IMR-90 (cell line): ENCODE results near the gene CCDC146. TPM values are rescaled to one million over a fixed set of nuclear protein-coding genes. Genes with fewer than 3 reads are reported as not detected.

Source experiments
- ATAC-seq: fragments of 200-7000 bp; cut with Tn5 transposase; 2 replicates; pipeline ENCODE4 v1.9.1; 2020; ENCODE audit warnings: low read depth, mild to moderate bottlenecking, moderate library complexity
- BruUV-seq: library from RNA; stranded (reverse); fragments of 400-500 nt; replicated peaks from 2 replicates; lab custom pipeline; 2021; lab: Mats Ljungman, UMichigan
- CTCF ChIA-PET: fragments of 300-600 bp; formaldehyde crosslinking; extraction: SDS; loops from one replicate; lab custom pipeline; 2021; ENCODE audit warnings: antibody characterized with exemption; lab: Yijun Ruan, JAX
- POLR2A ChIA-PET: fragments of 300-600 bp; sonication (Branson Sonifier 250); formaldehyde crosslinking; loops from one replicate; lab custom pipeline; 2022; ENCODE audit warnings: antibody characterized with exemption; ENCODE audit not compliant: unreplicated experiment; lab: Charles Lee
- DNase-seq: peaks from one replicate; pipeline ENCODE4 v3.0.0; 2013
- H2AFZ ChIP-seq: replicated peaks from 2 replicates; pipeline ENCODE3; 2013; ENCODE audit warnings: low read length, mild to moderate bottlenecking; ENCODE audit not compliant: poor library complexity
- H2AK5ac ChIP-seq: 2 replicates; pipeline ENCODE4 v1.6.1; 2013; ENCODE audit warnings: low read depth, low read length, inconsistent platforms
- H2AK9ac ChIP-seq: replicated peaks from 2 replicates; pipeline ENCODE3; 2013; ENCODE audit warnings: mild to moderate bottlenecking, low read depth, low read length, moderate library complexity; ENCODE audit not compliant: poor library complexity
- H2BK120ac ChIP-seq: 2 replicates; pipeline ENCODE4 v1.6.1; 2013; ENCODE audit warnings: low read depth, low read length, inconsistent platforms
- H2BK15ac ChIP-seq: 3 replicates; pipeline ENCODE4 v1.6.1; 2013; ENCODE audit warnings: low read depth, low read length, inconsistent platforms
- H2BK20ac ChIP-seq: 2 replicates; pipeline ENCODE4 v1.6.1; 2013; ENCODE audit warnings: low read depth, mild to moderate bottlenecking, inconsistent platforms, low read length, moderate library complexity
- H2BK5ac ChIP-seq: 2 replicates; pipeline ENCODE4 v1.6.1; 2013; ENCODE audit warnings: mild to moderate bottlenecking, low read depth, low read length, inconsistent platforms; ENCODE audit not compliant: poor library complexity, severe bottlenecking
- H3K14ac ChIP-seq: replicated peaks from 2 replicates; pipeline ENCODE4 v1.6.1; 2013; ENCODE audit warnings: low read depth, low read length, inconsistent platforms
- H3K18ac ChIP-seq: 2 replicates; pipeline ENCODE4 v1.6.1; 2013; ENCODE audit warnings: low read depth, low read length, control low read depth
- H3K23ac ChIP-seq: 2 replicates; pipeline ENCODE4 v1.6.1; 2013; ENCODE audit warnings: low read depth, low read length, inconsistent platforms
- H3K27ac ChIP-seq: 2 replicates; pipeline ENCODE4 v1.5.1; 2013; ENCODE audit warnings: mild to moderate bottlenecking, control low read depth, low read length; ENCODE audit not compliant: insufficient read depth
- H3K27me3 ChIP-seq: 2 replicates; pipeline ENCODE4 v1.6.1; 2013; ENCODE audit warnings: low read length; ENCODE audit not compliant: control insufficient read depth, insufficient read depth
- H3K36me3 ChIP-seq: 2 replicates; pipeline ENCODE4 v1.6.1; 2013; ENCODE audit warnings: low read length, mixed read lengths; ENCODE audit not compliant: control insufficient read depth, insufficient read depth
- H3K4ac ChIP-seq: 2 replicates; pipeline ENCODE4 v1.6.1; 2013; ENCODE audit warnings: low read depth, low read length, inconsistent platforms
- H3K4me1 ChIP-seq: 2 replicates; pipeline ENCODE4 v1.6.1; 2013; ENCODE audit warnings: low read length, mixed read lengths; ENCODE audit not compliant: control insufficient read depth, insufficient read depth
- H3K4me2 ChIP-seq: 2 replicates; pipeline ENCODE4 v1.6.1; 2013; ENCODE audit warnings: low read depth, mild to moderate bottlenecking, control low read depth, low read length, moderate library complexity
- H3K4me3 ChIP-seq: 2 replicates; pipeline ENCODE4 v1.5.1; 2013; ENCODE audit warnings: low read depth, mild to moderate bottlenecking, control low read depth, low read length, moderate library complexity; ENCODE audit not compliant: insufficient read depth
- H3K56ac ChIP-seq: 2 replicates; pipeline ENCODE4 v1.6.1; 2013; ENCODE audit warnings: low read length, inconsistent platforms; ENCODE audit not compliant: insufficient read depth; ENCODE audit errors: extremely low read depth
- H3K79me1 ChIP-seq, 2 experiments: 2 replicates each; pipeline ENCODE4 v1.6.1; 2013; ENCODE audit warnings: low read length in 2 of 2, inconsistent platforms in 1 of 2, low read depth in 1 of 2
- H3K9ac ChIP-seq: 2 replicates; pipeline ENCODE4 v1.6.1; 2013; ENCODE audit warnings: low read depth, low read length, control low read depth
- H3K9me1 ChIP-seq: 2 replicates; pipeline ENCODE4 v1.6.1; 2013; ENCODE audit warnings: low read length, inconsistent platforms; ENCODE audit not compliant: insufficient read depth
- H3K9me3 ChIP-seq: 2 replicates; pipeline ENCODE4 v1.6.1; 2013; ENCODE audit warnings: low read length; ENCODE audit not compliant: control insufficient read depth, insufficient read depth
- H4K20me1 ChIP-seq: 2 replicates; pipeline ENCODE4 v1.6.1; 2013; ENCODE audit warnings: low read length, inconsistent platforms; ENCODE audit not compliant: insufficient read depth
- H4K5ac ChIP-seq: 2 replicates; pipeline ENCODE4 v1.6.1; 2013; ENCODE audit warnings: mild to moderate bottlenecking, low read depth, low read length, control low read depth
- H4K8ac ChIP-seq, 2 experiments: 2 replicates each; pipeline ENCODE4 v1.6.1; 2013; ENCODE audit warnings: low read depth in 2 of 2, low read length in 2 of 2, control low read depth in 1 of 2, inconsistent platforms in 1 of 2
- H4K91ac ChIP-seq: 2 replicates; pipeline ENCODE4 v1.6.1; 2013; ENCODE audit warnings: low read depth, low read length, inconsistent platforms; ENCODE audit not compliant: insufficient read depth
- POLR2A ChIP-seq: IDR thresholded peaks from 2 replicates; pipeline ENCODE4 v1.6.1; 2012; ENCODE audit warnings: mild to moderate bottlenecking, low read depth, low read length
- WGBS, 2 experiments: methylation state at CpG; one replicate each; pipeline versions ENCODE4 v1.1.5 to v1.1.7; 2013; ENCODE audit warnings: missing lambda C conversion rate in 2 of 2; ENCODE audit not compliant: insufficient read length in 1 of 2; ENCODE audit errors: extremely low coverage in 2 of 2; 5-methylcytosine and 5-hydroxymethylcytosine counted together
- dilution Hi-C: fragments of 300-500 bp; cut with HindIII; formaldehyde crosslinking; loops from one replicate; pipeline ENCODE4 v1.14.3; 2018; ENCODE audit warnings: low sequenced_read_pairs; ENCODE audit not compliant: unreplicated experiment
- in situ Hi-C: fragments of 300-500 bp; cut with MboI; formaldehyde crosslinking; loops from 3 replicates; pipeline ENCODE4 v1.14.3; 2019; ENCODE audit warnings: low sequenced_read_pairs, inconsistent platforms, mixed read lengths
- intact Hi-C: fragments of 100-400 bp; cut with micrococcal nuclease; formaldehyde crosslinking; loops from 2 replicates; pipeline ENCODE4 v1.10.0; 2022
- polyA plus RNA-seq, 3 experiments: library from polyadenylated mRNA; depleted of rRNA; stranded (reverse); fragments of >200 nt; gene quantifications; 2 replicates each; pipeline ENCODE4 v1.2.3, GENCODE V29; 2012; ENCODE audit warnings: low replicate concordance in 1 of 3
- total RNA-seq: library from RNA; depleted of rRNA; stranded (reverse); fragments of >200 nt; gene quantifications from 2 replicates; pipeline ENCODE4 v1.2.3, GENCODE V29; 2012

The CCDC146 gene
- total and polyA plus RNA-seq, 2 of the 4 experiments (the other 2 are of a cell fraction) = 0.54 to 1.7 TPM

- Histone ChIP-seq H3K36me3 (no peaks in the 10 kb centered on the region), H2AK9ac (no peak overlapping the region), H3K4me1 (peaks cover 23% of the 10 kb centered on the region), H2BK5ac (no peak overlapping the region), H4K5ac (peak overlapping the region; percentile 13; the same call in 1 of the 2 replicates), H3K23ac (no peak overlapping the region), H4K91ac (peak overlapping the region; percentile 43), H3K79me1 (no peaks in the 10 kb centered on the region), H3K27me3 (no peaks in the 10 kb centered on the region), H2BK120ac (peak overlapping the region; percentile 80), H3K9me3 (no peaks in the 10 kb centered on the region), H3K9me1 (peaks cover 16% of the 10 kb centered on the region), H2BK15ac (peak overlapping the region; percentile 72; the same call in 1 of the 3 replicates), H4K8ac (peak overlapping the region in 1 of 2 experiments; percentile 50; a peak in 1 of 4 replicates), H3K14ac (no peak overlapping the region), H3K4ac (0 out of 2 replicates have a peak overlapping the region, but pooled peaks have one; percentile 25), H3K4me3 (no peak overlapping the region), H3K56ac (no peak overlapping the region), H3K9ac (no peak overlapping the region), H3K27ac (no peak overlapping the region), H2AFZ (no peak overlapping the region), H2AK5ac (peak overlapping the region; percentile 66; the same call in 1 of the 2 replicates), H2BK20ac (peak overlapping the region; percentile 79), H4K20me1 (no peaks in the 10 kb centered on the region), H3K18ac (peak overlapping the region; percentile 42), H3K4me2 (no peak overlapping the region)
- intact Hi-C loops = no loop called here
- in situ Hi-C loops = loop anchor here (5.0 to 10.0 kb wide), 2 partner anchors 79 to 123 kb away; partner anchors contain the start of gene CCDC146
- no CpG with 5 or more reads among the region's 3 CpGs for WGBS, 2 experiments
- DNase-seq (no peak), ATAC-seq (no peak)
- no TSS peak for BruUV-seq
- no peak for TF ChIP-seq POLR2A
- dilution Hi-C loops = no loop called here
- ChIA-PET CTCF (interaction anchor here (0.9 to 2.1 kb wide), 4 partner anchors 9 to 84 kb away, joined by 4 to 19 read pairs (median 6); no protein-coding TSS in a partner anchor), POLR2A (interaction anchor here (0.6 kb wide), 1 partner anchor 291 kb away, joined by 4 read pairs; no protein-coding TSS in a partner anchor)
Measured at GRCh38 chr7:77248154-77248553, 125.7 kb downstream of the CCDC146 start.
